ENCODE data around the gene PLGRKT.

Gene PLGRKT

DNA sequence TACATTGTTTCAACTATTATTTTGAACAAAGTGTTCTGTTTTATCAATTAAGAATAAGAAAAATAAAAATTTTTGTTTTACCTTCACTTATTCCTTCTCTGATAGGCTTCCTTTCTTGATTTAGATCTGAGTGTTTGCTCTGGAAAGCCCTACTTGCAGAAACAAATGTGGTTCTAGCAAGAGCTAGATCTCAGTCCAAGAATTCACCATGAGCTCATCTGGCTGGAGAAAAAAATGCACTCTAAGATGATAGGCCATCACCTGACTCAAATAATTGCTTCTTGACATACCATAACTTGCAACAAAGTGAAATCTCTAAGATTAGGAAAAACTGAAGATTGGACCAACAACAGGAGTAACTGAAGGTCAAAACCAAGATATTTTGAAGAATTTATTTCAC, 126.9 kb downstream of the PLGRKT start:
- no peak for DNase-seq (ENCODE audit: low read depth)

Measured in stimulated activated CD8-positive, alpha-beta memory T cell treated with anti-CD3 and anti-CD28 coated beads, Interleukin-12 subunit alpha, Interleukin-12 subunit beta, amount 100 ng/mL, for 4 hours (primary cell).